OCI-M2 (cell line): Measurements from ENCODE around the gene ADCY1.
"Not testable (repeated sequence)": the region's sequence is repeated elsewhere in the genome, so short reads cannot be mapped to it uniquely, and the experiment has no call there.

Experiments used
- DNase-seq: peaks from one replicate; lab custom pipeline; 2025; ENCODE audit not compliant: unreplicated experiment; lab: John Stamatoyannopoulos, UW

ADCY1 gene

DNA sequence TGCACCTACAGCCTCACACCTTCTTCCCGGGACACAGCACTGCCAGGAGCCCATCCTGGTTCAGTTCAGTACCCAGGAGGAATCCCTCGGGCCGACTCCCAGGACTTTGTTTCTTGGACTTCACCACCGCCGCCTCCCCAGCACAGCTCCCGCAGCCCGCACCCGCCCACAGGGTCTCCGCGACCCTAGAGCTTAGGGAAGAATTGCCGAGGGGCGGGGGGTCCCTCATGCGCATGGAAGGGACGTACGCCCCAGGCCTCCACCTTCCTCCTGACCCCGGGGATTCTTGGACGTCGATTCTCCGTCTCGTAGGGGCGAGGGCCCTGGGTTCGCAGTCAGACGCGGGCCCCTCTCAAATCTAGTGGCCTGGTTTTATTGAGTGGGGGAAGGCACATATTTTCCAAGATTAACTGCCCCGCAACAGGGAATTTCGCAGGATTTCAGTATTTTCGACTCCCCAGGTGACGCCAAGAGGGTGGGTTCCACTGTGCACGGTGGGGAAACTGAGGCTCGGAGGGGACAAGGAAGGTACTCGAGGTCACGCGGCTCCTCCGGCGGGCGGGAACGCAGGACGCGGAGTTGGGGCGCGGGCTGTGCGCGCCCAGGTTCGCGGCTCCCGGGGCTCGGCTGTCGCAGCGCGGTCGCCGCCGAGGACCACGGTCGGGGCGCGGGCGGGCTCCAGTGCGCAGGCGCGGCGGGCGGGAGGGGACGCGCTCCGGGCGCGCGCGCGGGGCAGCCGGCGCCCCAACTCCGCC, at the start of gene ADCY1:
TSS of gene ADCY1 (plus strand) at position 708 of the 755 bp plus-strand sequence. CDS start 176 bp downstream, outside the sequence.
- no peak for DNase-seq

DNA sequence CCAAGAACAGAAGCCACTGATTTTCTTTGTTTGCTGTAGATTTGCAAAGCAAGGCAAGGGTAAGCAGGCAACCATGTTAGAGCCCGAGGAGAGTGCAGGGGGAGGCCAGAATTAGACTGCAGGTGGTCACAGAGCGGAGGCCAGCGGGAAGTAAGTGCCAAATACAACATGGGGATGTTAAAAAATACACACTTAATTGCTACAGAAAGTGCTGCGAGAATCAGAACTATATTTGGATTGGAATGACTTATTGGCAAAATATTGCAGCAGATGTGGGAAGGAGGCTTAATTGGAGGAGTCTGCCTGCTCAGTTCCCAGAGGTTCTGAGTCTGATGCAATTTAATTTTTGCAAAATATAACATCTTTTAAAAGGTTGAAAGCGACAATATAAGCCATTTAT, 49.7 kb upstream of the ADCY1 start:
- DNase-seq: no peak

- no peak for DNase-seq
Observed at GRCh38 chr7:45525057-45525456, 49.1 kb upstream of the ADCY1 start.

DNA sequence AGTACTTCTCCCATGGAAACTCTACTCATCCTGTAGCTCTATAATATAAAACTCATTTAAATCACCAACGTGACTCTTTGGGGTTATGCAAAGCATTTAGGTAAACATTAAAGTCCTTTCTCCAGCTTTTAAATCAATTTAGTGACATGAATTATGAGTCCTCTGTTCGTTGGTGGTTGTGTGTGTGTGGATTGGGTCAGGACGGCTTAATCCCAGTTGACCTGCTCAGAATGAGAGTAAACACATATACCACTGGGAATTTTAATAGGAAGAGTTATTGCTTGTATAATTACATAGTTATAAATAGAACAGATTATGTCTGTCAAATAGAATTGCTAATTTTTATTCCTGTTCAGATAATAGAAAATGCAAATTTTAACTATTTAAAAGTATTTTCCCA, 30.7 kb upstream of the ADCY1 start:
- DNase-seq: no peak

- DNase-seq: not testable (repeated sequence)
Observed at GRCh38 chr7:45545105-45545710, 29.0 kb upstream of the ADCY1 start.

- DNase-seq: not testable (repeated sequence)
Observed at GRCh38 chr7:45548917-45549316, 25.3 kb upstream of the ADCY1 start.

- no peak for DNase-seq
Observed at GRCh38 chr7:45563401-45563800, 10.8 kb upstream of the ADCY1 start.

- DNase-seq: no peak
Observed at GRCh38 chr7:45563941-45564461, 10.2 kb upstream of the ADCY1 start.

DNA sequence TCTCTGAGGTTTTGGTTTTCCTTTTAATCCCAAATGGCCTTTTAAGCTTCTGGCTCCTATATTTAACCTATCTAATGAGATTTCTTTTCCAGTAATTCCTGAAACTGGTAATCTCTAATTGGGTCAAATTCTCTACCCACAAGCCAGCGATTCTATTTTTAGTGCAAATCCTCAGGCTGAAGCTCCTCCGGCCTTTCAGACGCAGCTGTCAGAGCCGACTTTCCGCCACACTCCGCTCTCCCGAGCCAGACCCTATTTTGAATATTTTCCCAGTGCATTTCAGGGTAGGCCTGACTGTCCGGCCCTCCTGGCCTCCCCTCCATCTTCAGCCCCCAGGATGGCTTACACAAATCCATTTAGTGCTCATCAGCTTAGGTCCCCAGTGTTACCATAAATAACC, 9.7 kb upstream of the ADCY1 start:
- no peak for DNase-seq

GRCh38 chr7:45564886-45565455, 9.2 kb upstream of the ADCY1 start:
- DNase-seq: no peak

- no peak for DNase-seq
Observed at GRCh38 chr7:45566386-45566785, 7.8 kb upstream of the ADCY1 start.

- DNase-seq: no peak
Observed at GRCh38 chr7:45566961-45567360, 7.2 kb upstream of the ADCY1 start.

DNA sequence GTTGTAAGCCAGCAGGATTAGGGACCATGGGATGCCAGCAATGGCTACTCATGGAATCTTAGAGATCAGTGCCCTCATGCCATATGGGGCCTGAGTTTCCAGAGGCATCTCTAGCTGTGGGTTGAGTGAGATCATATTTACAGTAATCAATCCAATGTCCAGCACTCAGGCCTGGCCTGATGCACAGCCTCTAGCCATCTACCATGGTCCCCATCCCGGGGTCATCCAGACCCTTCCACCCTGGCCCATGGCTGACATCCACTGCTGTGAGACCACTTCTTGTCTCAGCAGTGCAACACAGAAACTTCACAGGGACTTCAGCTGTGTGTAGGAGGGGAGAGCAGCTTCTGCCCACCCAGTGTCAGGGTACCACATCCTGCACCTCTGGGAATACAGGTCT, 6.5 kb upstream of the ADCY1 start:
- DNase-seq: no peak

- DNase-seq: no peak
Observed at GRCh38 chr7:45568536-45569289, 5.5 kb upstream of the ADCY1 start.

GRCh38 chr7:45569290-45569685, 4.9 kb upstream of the ADCY1 start:
- no peak for DNase-seq

GRCh38 chr7:45570797-45571196, 3.4 kb upstream of the ADCY1 start:
- no peak for DNase-seq

- DNase-seq: no peak
Observed at GRCh38 chr7:45573204-45573603, 964 bp upstream of the ADCY1 start.

GRCh38 chr7:45574416-45574668, 174 bp downstream of the ADCY1 start:
- no peak for DNase-seq

- no peak for DNase-seq
Observed at GRCh38 chr7:45574669-45575500, 717 bp downstream of the ADCY1 start.

DNA sequence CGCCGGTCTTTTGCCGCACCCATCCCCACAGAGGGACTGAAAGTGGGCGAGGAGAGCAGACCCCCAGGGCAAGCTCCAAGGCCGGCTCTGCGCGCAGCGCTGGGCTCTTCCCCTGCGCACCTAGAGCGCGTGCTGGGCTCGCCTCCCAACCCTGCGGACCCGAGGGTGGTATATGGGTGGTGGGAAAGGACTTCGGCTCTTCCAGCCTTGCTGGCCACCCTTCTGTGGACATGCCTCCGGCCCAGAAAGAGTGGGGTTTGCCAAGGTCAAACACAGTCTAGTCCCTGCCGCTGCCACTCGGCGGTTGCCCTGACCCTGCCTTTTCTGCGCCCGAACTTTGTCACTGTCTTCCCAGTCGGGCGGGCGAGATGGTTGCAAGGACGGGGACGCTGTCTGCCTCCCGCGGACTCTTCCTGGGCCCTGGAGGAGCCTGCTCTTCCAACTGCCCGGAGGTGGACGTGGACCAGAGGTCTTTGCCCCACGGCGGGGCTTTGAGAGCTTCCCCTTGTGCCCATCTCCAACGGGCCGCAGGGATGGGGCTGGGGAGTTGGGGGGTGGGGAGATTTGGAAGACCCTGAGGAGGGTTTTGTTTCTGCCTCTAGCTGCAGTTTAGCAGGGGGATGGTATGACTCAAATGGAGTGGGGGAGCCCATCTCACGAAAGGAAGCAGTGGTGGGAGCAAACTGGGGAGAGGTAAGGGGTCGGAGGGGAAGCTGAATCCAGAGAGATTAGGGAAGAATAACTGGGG, 1.5 kb downstream of the ADCY1 start:
- no peak for DNase-seq
